ENCODE measurements around the gene PPP2R2B. TPM values are rescaled to one million over a fixed set of nuclear protein-coding genes. Genes with fewer than 3 reads are reported as not detected.

Gene PPP2R2B
- polyA plus RNA-seq, 1 donor (not counting 4 experiments of a cell fraction or from before 2014, with no cell fraction given): 0.33 TPM

DNA sequence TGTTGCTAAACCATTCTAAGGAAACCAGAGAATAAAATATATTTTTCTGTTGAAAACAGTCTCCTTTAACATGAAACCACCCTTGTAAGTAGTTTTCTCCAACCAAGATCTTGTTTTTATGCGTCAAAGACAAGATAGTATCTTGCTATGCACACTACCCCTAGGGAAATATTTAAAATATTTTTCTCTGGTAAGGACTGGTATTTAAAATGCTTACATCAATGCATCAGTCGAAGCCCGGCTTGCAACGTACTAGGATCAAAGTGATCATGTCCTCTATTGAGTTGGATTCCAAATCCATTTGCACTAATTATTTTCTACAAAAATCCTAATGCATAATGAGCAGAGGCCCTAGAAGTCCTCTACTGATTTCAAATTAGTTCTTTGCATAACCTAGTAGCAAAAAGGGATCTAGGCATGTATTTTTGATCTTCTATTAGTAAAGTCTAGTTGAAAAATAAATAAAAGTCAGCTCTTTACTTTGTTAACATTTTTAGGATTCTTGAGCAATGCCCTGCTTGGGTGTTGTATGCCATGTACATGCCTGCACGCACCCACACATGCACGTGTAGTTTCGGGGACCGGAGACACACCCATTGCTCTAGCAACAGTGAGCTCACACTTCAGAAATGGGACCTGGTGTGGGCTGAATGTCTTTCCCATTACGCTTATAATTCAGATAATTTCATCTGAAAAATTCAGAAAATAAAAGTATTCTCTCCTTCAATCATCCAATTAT is 197.5 kb downstream of the PPP2R2B start:
- no peaks in the 10 kb centered on the region for H3K79me2 ChIP-seq (ENCODE audit: control insufficient read depth, insufficient read depth, low read length)
- FAIRE-seq: no peak
- peak; percentile 17 for DNase-seq (ENCODE audit: low read depth, low spot score)
- peaks cover 15% of the 10 kb centered on the region for H3K4me1 ChIP-seq (ENCODE audit: control insufficient read depth, extremely low read depth, insufficient read depth, low read length)
- peak overlapping the region; percentile 26 for H3K27ac ChIP-seq (ENCODE audit: control insufficient read depth, insufficient read depth, low read length)
- no peaks in the 10 kb centered on the region for H3K9me1 ChIP-seq (ENCODE audit: control insufficient read depth, extremely low read depth, insufficient read depth, low read length)
- H3K9ac ChIP-seq (ENCODE audit: control insufficient read depth, extremely low read depth, insufficient read depth, low read length): no peak overlapping the region
- H2AFZ ChIP-seq (ENCODE audit: control insufficient read depth, low read length): no peak overlapping the region
- H3K4me2 ChIP-seq (ENCODE audit: control insufficient read depth, extremely low read depth, insufficient read depth, low read depth, low read length): peak overlapping the region; percentile 56
- H4K20me1 ChIP-seq (ENCODE audit: control insufficient read depth, extremely low read depth, insufficient read depth, low read length): no peaks in the 10 kb centered on the region
- dilution Hi-C loops (cut with MboI; ENCODE audit: extremely low pct_ligation_motif_present, low sequenced_read_pairs): no loop called here
- no peaks in the 10 kb centered on the region for H3K9me3 ChIP-seq (ENCODE audit: control insufficient read depth, low read depth, low read length)
- TF ChIP-seq EZH2 (IDR thresholded peaks at IDR 0.05; ENCODE audit: low read length): no peak
- TF ChIP-seq, protein P1, sequence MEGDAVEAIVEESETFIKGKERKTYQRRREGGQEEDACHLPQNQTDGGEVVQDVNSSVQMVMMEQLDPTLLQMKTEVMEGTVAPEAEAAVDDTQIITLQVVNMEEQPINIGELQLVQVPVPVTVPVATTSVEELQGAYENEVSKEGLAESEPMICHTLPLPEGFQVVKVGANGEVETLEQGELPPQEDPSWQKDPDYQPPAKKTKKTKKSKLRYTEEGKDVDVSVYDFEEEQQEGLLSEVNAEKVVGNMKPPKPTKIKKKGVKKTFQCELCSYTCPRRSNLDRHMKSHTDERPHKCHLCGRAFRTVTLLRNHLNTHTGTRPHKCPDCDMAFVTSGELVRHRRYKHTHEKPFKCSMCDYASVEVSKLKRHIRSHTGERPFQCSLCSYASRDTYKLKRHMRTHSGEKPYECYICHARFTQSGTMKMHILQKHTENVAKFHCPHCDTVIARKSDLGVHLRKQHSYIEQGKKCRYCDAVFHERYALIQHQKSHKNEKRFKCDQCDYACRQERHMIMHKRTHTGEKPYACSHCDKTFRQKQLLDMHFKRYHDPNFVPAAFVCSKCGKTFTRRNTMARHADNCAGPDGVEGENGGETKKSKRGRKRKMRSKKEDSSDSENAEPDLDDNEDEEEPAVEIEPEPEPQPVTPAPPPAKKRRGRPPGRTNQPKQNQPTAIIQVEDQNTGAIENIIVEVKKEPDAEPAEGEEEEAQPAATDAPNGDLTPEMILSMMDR (optimal IDR thresholded peaks at IDR 0.05 in 1 of 3, IDR thresholded peaks at IDR 0.05 in 1 of 3, conservative IDR thresholded peaks at IDR 0.05 in 1 of 3; ENCODE audit: extremely low read depth in 1 of 3, insufficient read depth in 2 of 3, low read length in 3 of 3): no peak
- H3K27me3 ChIP-seq (ENCODE audit: control insufficient read depth, extremely low read depth, insufficient read depth, low read length): no peaks in the 10 kb centered on the region
- no peak overlapping the region for H3K4me3 ChIP-seq (ENCODE audit: control insufficient read depth in 2 of 3, extremely low read depth in 1 of 3, insufficient read depth in 2 of 3, low read depth in 1 of 3, low read length in 3 of 3)
- no peaks in the 10 kb centered on the region for H3K36me3 ChIP-seq (ENCODE audit: control insufficient read depth in 2 of 2, extremely low read depth in 1 of 2, insufficient read depth in 2 of 2, low read length in 2 of 2)

DNA sequence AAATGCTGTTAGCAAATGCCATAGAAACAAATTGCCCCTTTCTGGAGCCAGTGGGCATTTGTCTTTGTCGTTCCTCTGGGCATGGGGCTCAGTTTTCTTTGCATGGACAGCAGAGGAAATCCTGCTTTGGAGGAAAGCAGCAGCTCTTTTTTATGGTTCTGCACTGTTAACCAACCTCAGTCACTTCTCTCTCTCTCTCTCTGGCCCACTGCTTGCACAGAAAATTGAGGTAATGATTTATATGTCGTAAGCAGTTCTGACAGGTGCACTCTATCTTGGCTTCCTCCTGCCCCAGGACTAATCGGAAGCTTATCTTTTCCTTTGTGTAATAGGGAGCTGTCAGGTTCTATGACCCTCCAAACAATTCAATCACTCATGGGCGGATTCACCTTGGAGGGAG is 202.9 kb downstream of the PPP2R2B start:
- no peaks in the 10 kb centered on the region for H3K9me3 ChIP-seq (ENCODE audit: control insufficient read depth, low read depth, low read length)
- H4K20me1 ChIP-seq (ENCODE audit: control insufficient read depth, extremely low read depth, insufficient read depth, low read length): no peaks in the 10 kb centered on the region
- no peak overlapping the region for H3K9ac ChIP-seq (ENCODE audit: control insufficient read depth, extremely low read depth, insufficient read depth, low read length)
- dilution Hi-C loops (cut with MboI; ENCODE audit: extremely low pct_ligation_motif_present, low sequenced_read_pairs): no loop called here
- H2AFZ ChIP-seq (ENCODE audit: control insufficient read depth, low read length): no peak overlapping the region
- peaks cover 2% of the 10 kb centered on the region for H3K4me1 ChIP-seq (ENCODE audit: control insufficient read depth, extremely low read depth, insufficient read depth, low read length)
- H3K36me3 ChIP-seq (ENCODE audit: control insufficient read depth in 2 of 2, extremely low read depth in 1 of 2, insufficient read depth in 2 of 2, low read length in 2 of 2): no peaks in the 10 kb centered on the region
- TF ChIP-seq, protein P1 (optimal IDR thresholded peaks at IDR 0.05 in 1 of 3, IDR thresholded peaks at IDR 0.05 in 1 of 3, conservative IDR thresholded peaks at IDR 0.05 in 1 of 3; ENCODE audit: extremely low read depth in 1 of 3, insufficient read depth in 2 of 3, low read length in 3 of 3): no peak
- TF ChIP-seq EZH2 (IDR thresholded peaks at IDR 0.05; ENCODE audit: low read length): no peak
- no peaks in the 10 kb centered on the region for H3K9me1 ChIP-seq (ENCODE audit: control insufficient read depth, extremely low read depth, insufficient read depth, low read length)
- no peaks in the 10 kb centered on the region for H3K27me3 ChIP-seq (ENCODE audit: control insufficient read depth, extremely low read depth, insufficient read depth, low read length)
- FAIRE-seq (no peak), DNase-seq (ENCODE audit: low read depth, low spot score) (no peak)
- H3K4me2 ChIP-seq (ENCODE audit: control insufficient read depth, extremely low read depth, insufficient read depth, low read depth, low read length): no peak overlapping the region
- no peak overlapping the region for H3K27ac ChIP-seq (ENCODE audit: control insufficient read depth, insufficient read depth, low read length)
- no peaks in the 10 kb centered on the region for H3K79me2 ChIP-seq (ENCODE audit: control insufficient read depth, insufficient read depth, low read length)
- no peak overlapping the region for H3K4me3 ChIP-seq (ENCODE audit: control insufficient read depth in 2 of 3, extremely low read depth in 1 of 3, insufficient read depth in 2 of 3, low read depth in 1 of 3, low read length in 3 of 3)
